GM12875 (cell line): ENCODE measurements around the gene ARHGEF17.

Experiments
- H3K4me3 ChIP-seq: one replicate; pipeline ENCODE4 v1.5.1; 2011; ENCODE audit warnings: low read depth, low read length, control low read depth
- TF ChIP-seq, protein P1 (sequence below): IDR thresholded peaks from 2 replicates; pipeline ENCODE4 v1.5.1; 2011; ENCODE audit warnings: low read depth, mild to moderate bottlenecking, control low read depth, inconsistent platforms, low read length, moderate library complexity, borderline replicate concordance; ENCODE audit not compliant: insufficient read depth

Gene ARHGEF17

DNA sequence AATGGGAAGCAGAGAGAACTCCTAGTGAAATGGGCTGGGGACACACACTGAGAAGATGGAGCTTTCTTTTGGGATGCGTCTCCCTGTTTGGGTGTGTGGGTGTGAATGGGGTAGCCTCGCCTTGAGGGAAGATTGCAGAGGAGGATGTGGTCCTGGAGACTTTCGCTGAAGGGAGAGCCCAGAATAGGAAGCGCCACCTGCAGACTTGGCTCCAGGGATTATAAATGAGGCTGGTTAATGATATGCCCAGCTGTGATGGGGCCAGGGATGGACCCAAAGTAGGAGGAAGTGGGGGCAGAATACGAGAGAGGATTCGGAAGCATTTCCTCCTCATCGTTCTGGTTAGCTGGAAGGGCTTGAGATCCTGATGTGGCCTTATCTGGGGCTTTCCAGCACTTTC is 81.8 kb downstream of the ARHGEF17 start:
- H3K4me3 ChIP-seq = no peak overlapping the region
- TF ChIP-seq, protein P1, sequence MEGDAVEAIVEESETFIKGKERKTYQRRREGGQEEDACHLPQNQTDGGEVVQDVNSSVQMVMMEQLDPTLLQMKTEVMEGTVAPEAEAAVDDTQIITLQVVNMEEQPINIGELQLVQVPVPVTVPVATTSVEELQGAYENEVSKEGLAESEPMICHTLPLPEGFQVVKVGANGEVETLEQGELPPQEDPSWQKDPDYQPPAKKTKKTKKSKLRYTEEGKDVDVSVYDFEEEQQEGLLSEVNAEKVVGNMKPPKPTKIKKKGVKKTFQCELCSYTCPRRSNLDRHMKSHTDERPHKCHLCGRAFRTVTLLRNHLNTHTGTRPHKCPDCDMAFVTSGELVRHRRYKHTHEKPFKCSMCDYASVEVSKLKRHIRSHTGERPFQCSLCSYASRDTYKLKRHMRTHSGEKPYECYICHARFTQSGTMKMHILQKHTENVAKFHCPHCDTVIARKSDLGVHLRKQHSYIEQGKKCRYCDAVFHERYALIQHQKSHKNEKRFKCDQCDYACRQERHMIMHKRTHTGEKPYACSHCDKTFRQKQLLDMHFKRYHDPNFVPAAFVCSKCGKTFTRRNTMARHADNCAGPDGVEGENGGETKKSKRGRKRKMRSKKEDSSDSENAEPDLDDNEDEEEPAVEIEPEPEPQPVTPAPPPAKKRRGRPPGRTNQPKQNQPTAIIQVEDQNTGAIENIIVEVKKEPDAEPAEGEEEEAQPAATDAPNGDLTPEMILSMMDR = no peak

DNA sequence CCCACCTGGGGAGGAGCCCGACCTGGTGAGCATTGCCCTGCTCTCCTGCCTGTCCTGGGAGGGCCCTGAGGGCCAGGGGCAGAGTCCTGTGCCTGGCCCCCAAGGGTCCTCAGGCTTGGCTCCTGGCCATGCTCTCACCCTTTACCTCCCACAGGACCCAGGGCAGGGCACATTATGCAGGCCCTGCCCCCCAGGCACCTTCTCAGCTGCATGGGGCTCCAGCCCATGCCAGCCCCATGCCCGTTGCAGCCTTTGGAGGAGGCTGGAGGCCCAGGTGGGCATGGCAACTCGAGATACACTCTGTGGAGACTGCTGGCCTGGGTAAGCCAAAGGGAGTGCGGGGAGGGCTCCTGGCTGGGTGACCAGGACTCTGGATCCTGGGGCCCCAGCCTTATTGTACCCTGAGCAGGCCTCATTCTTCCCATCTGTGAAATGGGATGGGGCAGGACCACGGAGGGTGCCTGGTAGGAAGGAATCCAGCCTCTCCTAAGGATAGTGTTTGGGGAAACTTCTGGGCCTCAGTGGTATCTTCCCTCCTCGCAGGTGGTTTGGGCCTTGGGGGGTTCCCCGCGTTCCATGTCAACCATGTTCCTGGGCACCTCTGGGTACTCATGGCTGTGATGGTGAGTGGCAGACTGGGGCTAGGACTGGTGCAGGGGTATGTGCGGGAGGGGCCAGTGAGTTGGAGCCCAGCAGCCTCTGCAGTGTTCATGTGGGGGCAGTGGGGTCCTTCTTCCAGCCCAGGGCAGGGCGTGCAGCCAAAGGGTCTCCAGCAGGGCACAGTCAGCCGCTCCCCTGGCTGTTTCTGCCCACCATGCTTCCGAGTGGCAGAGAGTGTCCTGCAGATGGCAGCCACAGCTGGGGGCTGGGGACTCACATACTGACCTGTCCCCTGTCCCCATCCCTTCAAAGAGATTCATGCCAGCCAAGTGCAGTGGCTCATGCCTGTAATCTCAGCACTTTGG is 82.8 kb downstream of the ARHGEF17 start:
- TF ChIP-seq, protein P1 = no peak
- no peak overlapping the region for H3K4me3 ChIP-seq

GRCh38 chr11:73391665-73392064 is 83.6 kb downstream of the ARHGEF17 start:
- TF ChIP-seq, protein P1 = no peak
- H3K4me3 ChIP-seq = no peak overlapping the region

DNA sequence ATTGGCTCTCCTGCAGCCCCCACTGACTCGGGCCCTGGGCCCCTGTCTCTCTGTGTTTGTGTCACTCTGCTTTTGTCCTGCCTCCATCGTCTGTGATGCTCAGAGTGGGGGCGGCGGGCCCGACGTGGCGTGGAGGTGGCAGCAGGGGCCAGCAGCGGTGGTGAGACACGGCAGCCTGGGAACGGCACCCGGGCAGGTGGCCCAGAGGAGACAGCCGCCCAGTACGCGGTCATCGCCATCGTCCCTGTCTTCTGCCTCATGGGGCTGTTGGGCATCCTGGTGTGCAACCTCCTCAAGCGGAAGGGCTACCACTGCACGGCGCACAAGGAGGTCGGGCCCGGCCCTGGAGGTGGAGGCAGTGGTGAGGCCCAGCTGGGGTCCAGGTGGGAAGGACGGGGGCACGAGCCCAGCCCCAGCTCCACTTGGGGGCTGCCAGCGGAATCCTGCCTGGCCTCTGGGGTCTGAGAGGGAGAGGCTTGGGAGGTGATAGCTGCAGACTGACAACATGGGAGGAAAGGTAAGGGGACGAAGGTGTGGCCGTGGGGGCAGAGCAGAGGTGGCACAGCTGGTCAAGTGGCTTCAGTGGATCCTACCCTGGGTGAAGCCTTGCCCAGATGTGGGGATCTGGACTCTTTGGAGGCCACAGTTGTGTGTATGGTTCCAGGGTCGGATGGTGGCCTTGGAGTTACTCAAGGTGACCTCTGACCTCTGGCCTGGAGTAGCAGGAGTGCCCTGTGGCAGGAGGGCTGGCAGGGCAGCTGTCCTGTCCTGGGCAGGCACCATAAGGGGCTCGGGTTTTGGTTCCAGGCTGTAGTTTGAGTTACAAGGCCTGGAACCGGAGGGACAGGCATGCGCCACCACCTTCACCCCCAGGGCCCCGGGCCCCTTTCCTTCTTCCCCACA is 84.3 kb downstream of the ARHGEF17 start:
- TF ChIP-seq, protein P1 = no peak
- no peak overlapping the region for H3K4me3 ChIP-seq

DNA sequence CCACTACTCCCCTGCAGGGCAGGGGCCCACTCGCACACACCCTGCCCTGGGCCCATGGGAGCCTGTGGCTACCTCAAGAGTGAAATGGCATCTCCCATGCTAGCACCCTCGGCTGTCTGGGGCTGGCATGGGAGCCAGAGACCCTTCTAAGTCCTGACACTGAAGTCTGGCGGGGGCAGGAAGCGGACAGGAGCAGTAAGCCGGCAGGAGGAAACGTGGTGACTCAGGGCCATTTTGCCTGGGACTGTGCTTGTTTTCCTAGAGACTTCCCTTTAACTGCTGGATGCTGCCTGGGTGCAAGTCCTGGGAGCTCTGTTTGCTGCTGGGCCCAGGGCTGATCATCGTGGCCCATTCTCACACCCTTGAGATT is 84.9 kb downstream of the ARHGEF17 start:
- TF ChIP-seq, protein P1 = no peak
- H3K4me3 ChIP-seq = no peak overlapping the region

- H3K4me3 ChIP-seq = no peak overlapping the region
- TF ChIP-seq, protein P1 = peak; percentile 80
These were observed 85.7 kb downstream of the ARHGEF17 start for GRCh38 chr11:73393479-73394415.
